B cell (primary cell): ENCODE data around the gene KARS1. TPM values are rescaled to one million over a fixed set of nuclear protein-coding genes. Genes with fewer than 3 reads are reported as not detected.

ENCODE experiments used
- ATAC-seq: fragments of 200-7000 bp; cut with Tn5 transposase; one replicate; pipeline ENCODE4 v1.10.0; 2021; ENCODE audit warnings: low read depth, mild to moderate bottlenecking, moderate number of reproducible peaks, moderate library complexity
- CTCF ChIA-PET: fragments of 350-600 bp; sonication (Branson Sonifier 250); formaldehyde crosslinking; loops from one replicate; lab custom pipeline; 2021; ENCODE audit warnings: antibody characterized with exemption, inconsistent platforms; lab: Charles Lee
- POLR2A ChIA-PET: fragments of 350-600 bp; sonication (Branson Sonifier 250); formaldehyde crosslinking; loops from one replicate; lab custom pipeline; 2021; ENCODE audit warnings: antibody characterized with exemption; lab: Charles Lee
- DNase-seq: peaks from one replicate; pipeline ENCODE4 v3.0.0; 2013
- H2AFZ ChIP-seq: 2 replicates; pipeline ENCODE4 v1.6.1; 2012; ENCODE audit warnings: mild to moderate bottlenecking, low read depth, low read length; ENCODE audit not compliant: insufficient read depth, poor library complexity, severe bottlenecking
- H3K27ac ChIP-seq, 2 donors: 1 replicate in 1 of 2; 2 replicates in 1 of 2; pipeline ENCODE4 v1.5.1; 2012 to 2013; ENCODE audit warnings: low read length in 2 of 2, mild to moderate bottlenecking in 2 of 2, moderate library complexity in 1 of 2
- H3K27me3 ChIP-seq, 4 experiments: fragments of 200-600 bp in 1 of 4; sonication (generic) in 1 of 4; replicated peaks in 1 of 4; 1 replicate in 2 of 4; 2 replicates in 2 of 4; pipeline versions ENCODE4 v1.6.1 to v1.7.0; 2013 to 2016; ENCODE audit warnings: low read length in 3 of 4, mild to moderate bottlenecking in 2 of 4, mixed read lengths in 1 of 4, moderate library complexity in 1 of 4; ENCODE audit not compliant: insufficient read depth in 4 of 4, control insufficient read depth in 3 of 4; ENCODE audit errors: control extremely low read depth in 1 of 4
- H3K36me3 ChIP-seq, 2 experiments: replicated peaks in 1 of 2; 1 replicate in 1 of 2; 2 replicates in 1 of 2; pipeline versions ENCODE4 v1.6.1 to v1.7.1; 2013; ENCODE audit warnings: low read length in 1 of 2; ENCODE audit not compliant: insufficient read depth in 2 of 2, control insufficient read depth in 1 of 2; ENCODE audit errors: control extremely low read depth in 1 of 2, extremely low read depth in 1 of 2
- H3K4me1 ChIP-seq, 2 donors: fragments of 200-600 bp in 1 of 2; sonication (generic) in 1 of 2; 1 replicate in 1 of 2; 2 replicates in 1 of 2; pipeline versions ENCODE4 v1.5.1 to v1.6.1; 2013 to 2017; ENCODE audit warnings: low read length in 2 of 2; ENCODE audit not compliant: control insufficient read depth in 2 of 2, insufficient read depth in 2 of 2
- H3K4me2 ChIP-seq: replicated peaks from 2 replicates; pipeline ENCODE3; 2012; ENCODE audit warnings: mild to moderate bottlenecking, low read depth, low read length; ENCODE audit not compliant: poor library complexity, severe bottlenecking
- H3K4me3 ChIP-seq, 5 experiments: fragments of 200-600 bp in 1 of 5; sonication (generic) in 1 of 5; 1 replicate in 3 of 5; 2 replicates in 2 of 5; pipeline versions ENCODE4 v1.5.1 to v1.7.0; 2011 to 2016; ENCODE audit warnings: low read length in 4 of 5, mild to moderate bottlenecking in 4 of 5, low read depth in 2 of 5, control low read depth in 1 of 5, moderate library complexity in 1 of 5; ENCODE audit not compliant: insufficient read depth in 1 of 5; ENCODE audit errors: control extremely low read depth in 1 of 5, extremely low read depth in 1 of 5
- H3K79me2 ChIP-seq: fragments of 200-600 bp; sonication (generic); one replicate; pipeline ENCODE4 v1.6.0; 2016; ENCODE audit warnings: low read length; ENCODE audit not compliant: control insufficient read depth, insufficient read depth
- H3K9ac ChIP-seq: fragments of 200-600 bp; sonication (generic); 2 replicates; pipeline ENCODE4 v1.6.1; 2017; ENCODE audit warnings: mild to moderate bottlenecking, low read length, moderate library complexity
- H3K9me3 ChIP-seq, 3 donors: one replicate each; pipeline versions ENCODE4 v1.6.1 to v1.7.1; 2013; ENCODE audit warnings: low read length in 2 of 3; ENCODE audit not compliant: control insufficient read depth in 2 of 3, insufficient read depth in 1 of 3; ENCODE audit errors: control extremely low read depth in 1 of 3
- H4K20me1 ChIP-seq: 2 replicates; pipeline ENCODE4 v1.6.0; 2012; ENCODE audit warnings: mild to moderate bottlenecking, low read length; ENCODE audit not compliant: insufficient read depth, control insufficient read depth, poor library complexity, severe bottlenecking
- H3K27ac Mint-ChIP-seq: one replicate; pipeline ENCODE4 v1.8.0; 2021; ENCODE audit warnings: mixed read lengths
- H3K27me3 Mint-ChIP-seq: one replicate; pipeline ENCODE4 v1.8.0; 2021; ENCODE audit warnings: mixed read lengths
- H3K4me1 Mint-ChIP-seq: one replicate; pipeline ENCODE4 v1.8.0; 2021; ENCODE audit warnings: mixed read lengths
- H3K4me3 Mint-ChIP-seq: one replicate; pipeline ENCODE4 v1.8.0; 2021; ENCODE audit warnings: mixed read lengths
- H3K9me3 Mint-ChIP-seq: one replicate; pipeline ENCODE4 v1.8.0; 2022; ENCODE audit warnings: mixed read lengths; ENCODE audit not compliant: insufficient read depth
- CTCF ChIP-seq: fragments of 200-600 bp; IDR thresholded peaks from one replicate; pipeline ENCODE4 v1.8.0; 2022; ENCODE audit warnings: antibody characterized with exemption, mild to moderate bottlenecking
- EZH2 ChIP-seq: IDR thresholded peaks from 2 replicates; pipeline ENCODE4 v1.6.1; 2012; ENCODE audit warnings: borderline replicate concordance, low read depth, mild to moderate bottlenecking, moderate library complexity, low read length; ENCODE audit not compliant: insufficient read depth, poor library complexity, severe bottlenecking
- WGBS: methylation state at CpG from one replicate; pipeline ENCODE4 v1.1.5; 2013; ENCODE audit warnings: missing lambda C conversion rate; ENCODE audit not compliant: insufficient coverage; 5-methylcytosine and 5-hydroxymethylcytosine counted together
- intact Hi-C: fragments of 100-400 bp; cut with micrococcal nuclease; formaldehyde crosslinking; loops from one replicate; pipeline ENCODE4 v1.10.0; 2022
- polyA plus RNA-seq: library from polyadenylated mRNA; depleted of rRNA; stranded (reverse); fragments of >200 nt; gene quantifications from 2 replicates; pipeline ENCODE4 v1.2.3, GENCODE V29; 2012
- total RNA-seq, 2 donors: library from RNA; stranded (reverse); fragments of 120-200 nt in 1 of 2; gene quantifications; 1 replicate in 1 of 2; 2 replicates in 1 of 2; pipeline versions ENCODE4 v1.2.3 to v1.2.4, GENCODE V29; 2013 to 2022

Gene KARS1
- total and polyA plus RNA-seq, 2 donors (not counting 1 experiment from before 2014, with no cell fraction given): 70.7 to 114 TPM

GRCh38 chr16:75589306-75589705 is 58.2 kb downstream of the KARS1 start:
- 100% methylated on average over 3 of the region's 3 CpGs for WGBS
- DNase-seq: no peak
- Histone ChIP-seq H3K36me3 (no peaks in the 10 kb centered on the region), H3K27ac (no peak overlapping the region), H3K4me1 (peaks cover 13% of the 10 kb centered on the region in 2 donors), H3K4me2 (no peak overlapping the region), H2AFZ (no peak overlapping the region), H3K79me2 (no peaks in the 10 kb centered on the region), H3K4me3 (no peak overlapping the region), H3K9me3 (no peaks in the 10 kb centered on the region), H4K20me1 (no peaks in the 10 kb centered on the region), H3K9ac (no peak overlapping the region), H3K27me3 (no peaks in the 10 kb centered on the region)
- no peak for ATAC-seq
- CTCF ChIA-PET: no interaction called here
- H3K27ac Mint-ChIP-seq: no peak overlapping the region
- no peaks in the 10 kb centered on the region for H3K9me3 Mint-ChIP-seq
- peaks cover 17% of the 10 kb centered on the region for H3K4me1 Mint-ChIP-seq
- intact Hi-C loops: no loop called here
- POLR2A ChIA-PET: interaction anchor here (0.8 kb wide), 1 partner anchor 186 kb away, joined by 3 read pairs; no protein-coding TSS in a partner anchor
- H3K4me3 Mint-ChIP-seq: no peak overlapping the region
- TF ChIP-seq EZH2: no peak
- no peak for TF ChIP-seq CTCF
- H3K27me3 Mint-ChIP-seq: no peaks in the 10 kb centered on the region

GRCh38 chr16:75588716-75589115 is 58.7 kb downstream of the KARS1 start:
- Histone ChIP-seq H3K4me3 (no peak overlapping the region), H3K9ac (no peak overlapping the region), H3K9me3 (no peaks in the 10 kb centered on the region), H4K20me1 (no peaks in the 10 kb centered on the region), H3K79me2 (no peaks in the 10 kb centered on the region), H3K27me3 (no peaks in the 10 kb centered on the region), H3K4me1 (peaks cover 19% of the 10 kb centered on the region in 2 donors), H3K27ac (no peak overlapping the region), H3K36me3 (no peaks in the 10 kb centered on the region), H3K4me2 (no peak overlapping the region), H2AFZ (no peak overlapping the region)
- peaks cover 23% of the 10 kb centered on the region for H3K4me1 Mint-ChIP-seq
- no peak overlapping the region for H3K27ac Mint-ChIP-seq
- TF ChIP-seq EZH2 (no peak), CTCF (no peak)
- no peak for ATAC-seq
- DNase-seq: no peak
- no peaks in the 10 kb centered on the region for H3K27me3 Mint-ChIP-seq
- no peaks in the 10 kb centered on the region for H3K9me3 Mint-ChIP-seq
- intact Hi-C loops: no loop called here
- WGBS: 100% methylated on average over 3 of the region's 4 CpGs
- ChIA-PET CTCF (no interaction called here), POLR2A (interaction anchor here (0.6 to 0.8 kb wide), 2 partner anchors 29 to 187 kb away, joined by 3 to 4 read pairs; no protein-coding TSS in a partner anchor)
- no peak overlapping the region for H3K4me3 Mint-ChIP-seq
